ENCODE measurements around the gene RAD17. TPM values are rescaled to one million over a fixed set of nuclear protein-coding genes. Genes with fewer than 3 reads are reported as not detected.
"Not testable (repeated sequence)": the region's sequence is repeated elsewhere in the genome, so short reads cannot be mapped to it uniquely, and the experiment has no call there.

Gene RAD17
- total RNA-seq, 1 donor, result 26.8 TPM

GRCh38 chr5:69450116-69450515 is 80.5 kb downstream of the RAD17 start:
- no peaks in the 10 kb centered on the region for H3K9me3 ChIP-seq (ENCODE audit: low read depth, low read length)
- no peak overlapping the region for H2AFZ ChIP-seq (ENCODE audit: low read length)
- H3K27me3 ChIP-seq (ENCODE audit: insufficient read depth, low read length), result no peaks in the 10 kb centered on the region
- no peaks in the 10 kb centered on the region for H3K79me2 ChIP-seq (ENCODE audit: insufficient read depth, low read length)
- no peaks in the 10 kb centered on the region for H3K4me1 ChIP-seq (ENCODE audit: insufficient read depth, low read length)
- peak; percentile 95 for DNase-seq (ENCODE audit: insufficient read length, low spot score, missing footprints)
- H3K27ac ChIP-seq (ENCODE audit: low read depth, low read length), result no peak overlapping the region
- no peaks in the 10 kb centered on the region for H4K20me1 ChIP-seq (ENCODE audit: insufficient read depth, low read length)
- peak overlapping the region; percentile 3 for H3K4me2 ChIP-seq (ENCODE audit: insufficient read depth, low read length)
- H3K4me3 ChIP-seq (ENCODE audit: insufficient read depth, low read length), result no peak overlapping the region
- TF ChIP-seq CTCF (IDR thresholded peaks at IDR 0.05; ENCODE audit: extremely low read depth, low read depth, low read length), result no peak
- H3K36me3 ChIP-seq (ENCODE audit: insufficient read depth, low read length), result no peaks in the 10 kb centered on the region

GRCh38 chr5:69450527-69450926 is 80.9 kb downstream of the RAD17 start:
- not testable (repeated sequence) for DNase-seq (ENCODE audit: insufficient read length, low spot score, missing footprints); H3K4me1 ChIP-seq (ENCODE audit: insufficient read depth, low read length); H3K9me3 ChIP-seq (ENCODE audit: low read depth, low read length); H3K27me3 ChIP-seq (ENCODE audit: insufficient read depth, low read length); H2AFZ ChIP-seq (ENCODE audit: low read length); H3K36me3 ChIP-seq (ENCODE audit: insufficient read depth, low read length); H4K20me1 ChIP-seq (ENCODE audit: insufficient read depth, low read length); H3K79me2 ChIP-seq (ENCODE audit: insufficient read depth, low read length); H3K27ac ChIP-seq (ENCODE audit: low read depth, low read length); H3K4me3 ChIP-seq (ENCODE audit: insufficient read depth, low read length)
- H3K4me2 ChIP-seq (ENCODE audit: insufficient read depth, low read length), result peak overlapping the region; percentile 3

GRCh38 chr5:69451941-69452647 is 82.5 kb downstream of the RAD17 start:
- no peak overlapping the region for H3K27ac ChIP-seq (ENCODE audit: low read depth, low read length)
- H3K79me2 ChIP-seq (ENCODE audit: insufficient read depth, low read length), result no peaks in the 10 kb centered on the region
- H3K27me3 ChIP-seq (ENCODE audit: insufficient read depth, low read length), result no peaks in the 10 kb centered on the region
- TF ChIP-seq CTCF (IDR thresholded peaks at IDR 0.05; ENCODE audit: extremely low read depth, low read depth, low read length), result no peak
- no peak overlapping the region for H2AFZ ChIP-seq (ENCODE audit: low read length)
- H3K4me3 ChIP-seq (ENCODE audit: insufficient read depth, low read length), result no peak overlapping the region
- H3K4me2 ChIP-seq (ENCODE audit: insufficient read depth, low read length), result no peak overlapping the region
- H3K36me3 ChIP-seq (ENCODE audit: insufficient read depth, low read length), result no peaks in the 10 kb centered on the region
- H3K9me3 ChIP-seq (ENCODE audit: low read depth, low read length), result no peaks in the 10 kb centered on the region
- H3K4me1 ChIP-seq (ENCODE audit: insufficient read depth, low read length), result no peaks in the 10 kb centered on the region
- no peak for DNase-seq (ENCODE audit: insufficient read length, low spot score, missing footprints)
- H4K20me1 ChIP-seq (ENCODE audit: insufficient read depth, low read length), result no peaks in the 10 kb centered on the region

- not testable (repeated sequence) for H4K20me1 ChIP-seq (ENCODE audit: insufficient read depth, low read length); H3K4me1 ChIP-seq (ENCODE audit: insufficient read depth, low read length); H3K9me3 ChIP-seq (ENCODE audit: low read depth, low read length); H3K4me3 ChIP-seq (ENCODE audit: insufficient read depth, low read length); H3K36me3 ChIP-seq (ENCODE audit: insufficient read depth, low read length); H3K79me2 ChIP-seq (ENCODE audit: insufficient read depth, low read length); DNase-seq (ENCODE audit: insufficient read length, low spot score, missing footprints); H2AFZ ChIP-seq (ENCODE audit: low read length); H3K4me2 ChIP-seq (ENCODE audit: insufficient read depth, low read length); H3K27ac ChIP-seq (ENCODE audit: low read depth, low read length); H3K27me3 ChIP-seq (ENCODE audit: insufficient read depth, low read length)
Observed at GRCh38 chr5:69453487-69453886, 83.9 kb downstream of the RAD17 start.

- H3K27ac ChIP-seq (ENCODE audit: low read depth, low read length), result no peak overlapping the region
- H3K79me2 ChIP-seq (ENCODE audit: insufficient read depth, low read length), result no peaks in the 10 kb centered on the region
- H2AFZ ChIP-seq (ENCODE audit: low read length), result peak overlapping the region; percentile 41
- no peak for TF ChIP-seq CTCF (IDR thresholded peaks at IDR 0.05; ENCODE audit: extremely low read depth, low read depth, low read length)
- H4K20me1 ChIP-seq (ENCODE audit: insufficient read depth, low read length), result no peaks in the 10 kb centered on the region
- H3K4me1 ChIP-seq (ENCODE audit: insufficient read depth, low read length), result no peaks in the 10 kb centered on the region
- no peak overlapping the region for H3K4me2 ChIP-seq (ENCODE audit: insufficient read depth, low read length)
- H3K27me3 ChIP-seq (ENCODE audit: insufficient read depth, low read length), result no peaks in the 10 kb centered on the region
- no peaks in the 10 kb centered on the region for H3K9me3 ChIP-seq (ENCODE audit: low read depth, low read length)
- DNase-seq (ENCODE audit: insufficient read length, low spot score, missing footprints), result no peak
- H3K4me3 ChIP-seq (ENCODE audit: insufficient read depth, low read length), result no peak overlapping the region
- no peaks in the 10 kb centered on the region for H3K36me3 ChIP-seq (ENCODE audit: insufficient read depth, low read length)
Observed at GRCh38 chr5:69454460-69455249, 85.0 kb downstream of the RAD17 start.

GRCh38 chr5:69455428-69455988 is 85.9 kb downstream of the RAD17 start:
- not testable (repeated sequence) for H3K4me3 ChIP-seq (ENCODE audit: insufficient read depth, low read length); H3K27me3 ChIP-seq (ENCODE audit: insufficient read depth, low read length); H2AFZ ChIP-seq (ENCODE audit: low read length); H3K27ac ChIP-seq (ENCODE audit: low read depth, low read length); H4K20me1 ChIP-seq (ENCODE audit: insufficient read depth, low read length); DNase-seq (ENCODE audit: insufficient read length, low spot score, missing footprints); H3K9me3 ChIP-seq (ENCODE audit: low read depth, low read length); H3K79me2 ChIP-seq (ENCODE audit: insufficient read depth, low read length); H3K36me3 ChIP-seq (ENCODE audit: insufficient read depth, low read length); H3K4me1 ChIP-seq (ENCODE audit: insufficient read depth, low read length)
- peak overlapping the region; percentile 36 for H3K4me2 ChIP-seq (ENCODE audit: insufficient read depth, low read length)
